SK-N-SH treated with all-trans-retinoic acid at 6 μM for 48 hours (cell line): ENCODE data around the gene RCOR1.

Experiments
- ARNTL ChIP-seq: fragments of 450-650 bp; formaldehyde crosslinking; IDR thresholded peaks from 2 replicates; pipeline ENCODE4 v1.5.0; 2020; ENCODE audit warnings: low read depth, mild to moderate bottlenecking, moderate library complexity, borderline replicate concordance
- ZC3H10 ChIP-seq: fragments of 250-450 bp; sonication (Bioruptor Pico); IDR thresholded peaks from 2 replicates; pipeline ENCODE4 v1.5.1; 2021; ENCODE audit warnings: mild to moderate bottlenecking, moderate library complexity
- TF ChIP-seq, protein P1 (sequence below): fragments of 250-450 bp; sonication (Bioruptor Pico); IDR thresholded peaks from 2 replicates; pipeline ENCODE4 v1.8.0; 2021; ENCODE audit warnings: low read depth, mild to moderate bottlenecking, moderate library complexity, borderline replicate concordance
- TF ChIP-seq, protein P2 (sequence below): fragments of 250-450 bp; sonication (Bioruptor Pico); IDR thresholded peaks from 2 replicates; pipeline ENCODE4 v1.5.1; 2021; ENCODE audit warnings: mild to moderate bottlenecking, moderate library complexity

- TF ChIP-seq ARNTL (no peak), ZC3H10 (no peak)
- TF ChIP-seq, protein P1, sequence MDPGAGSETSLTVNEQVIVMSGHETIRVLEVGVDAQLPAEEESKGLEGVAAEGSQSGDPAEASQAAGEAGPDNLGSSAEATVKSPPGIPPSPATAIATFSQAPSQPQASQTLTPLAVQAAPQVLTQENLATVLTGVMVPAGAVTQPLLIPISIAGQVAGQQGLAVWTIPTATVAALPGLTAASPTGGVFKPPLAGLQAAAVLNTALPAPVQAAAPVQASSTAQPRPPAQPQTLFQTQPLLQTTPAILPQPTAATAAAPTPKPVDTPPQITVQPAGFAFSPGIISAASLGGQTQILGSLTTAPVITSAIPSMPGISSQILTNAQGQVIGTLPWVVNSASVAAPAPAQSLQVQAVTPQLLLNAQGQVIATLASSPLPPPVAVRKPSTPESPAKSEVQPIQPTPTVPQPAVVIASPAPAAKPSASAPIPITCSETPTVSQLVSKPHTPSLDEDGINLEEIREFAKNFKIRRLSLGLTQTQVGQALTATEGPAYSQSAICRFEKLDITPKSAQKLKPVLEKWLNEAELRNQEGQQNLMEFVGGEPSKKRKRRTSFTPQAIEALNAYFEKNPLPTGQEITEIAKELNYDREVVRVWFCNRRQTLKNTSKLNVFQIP (CRISPR knock-in tag): no peak
- TF ChIP-seq, protein P2, sequence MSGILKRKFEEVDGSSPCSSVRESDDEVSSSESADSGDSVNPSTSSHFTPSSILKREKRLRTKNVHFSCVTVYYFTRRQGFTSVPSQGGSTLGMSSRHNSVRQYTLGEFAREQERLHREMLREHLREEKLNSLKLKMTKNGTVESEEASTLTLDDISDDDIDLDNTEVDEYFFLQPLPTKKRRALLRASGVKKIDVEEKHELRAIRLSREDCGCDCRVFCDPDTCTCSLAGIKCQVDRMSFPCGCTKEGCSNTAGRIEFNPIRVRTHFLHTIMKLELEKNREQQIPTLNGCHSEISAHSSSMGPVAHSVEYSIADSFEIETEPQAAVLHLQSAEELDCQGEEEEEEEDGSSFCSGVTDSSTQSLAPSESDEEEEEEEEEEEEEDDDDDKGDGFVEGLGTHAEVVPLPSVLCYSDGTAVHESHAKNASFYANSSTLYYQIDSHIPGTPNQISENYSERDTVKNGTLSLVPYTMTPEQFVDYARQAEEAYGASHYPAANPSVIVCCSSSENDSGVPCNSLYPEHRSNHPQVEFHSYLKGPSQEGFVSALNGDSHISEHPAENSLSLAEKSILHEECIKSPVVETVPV (CRISPR knock-in tag): no peak
Measured at GRCh38 chr14:102779084-102779462, 186.6 kb downstream of the RCOR1 start.
